HUES64 (cell line): Measurements from ENCODE around the gene GPR171.

Source experiments
- H3K27ac ChIP-seq: 2 replicates; pipeline ENCODE4 v1.7.0; 2013; ENCODE audit warnings: low read depth, low read length, inconsistent platforms
- H3K27me3 ChIP-seq: 2 replicates; pipeline ENCODE4 v1.6.1; 2013; ENCODE audit warnings: mild to moderate bottlenecking, low read length; ENCODE audit not compliant: insufficient read depth
- H3K36me3 ChIP-seq: 2 replicates; pipeline ENCODE4 v1.6.1; 2013; ENCODE audit warnings: mild to moderate bottlenecking, low read length; ENCODE audit not compliant: insufficient read depth
- H3K4me1 ChIP-seq: 2 replicates; pipeline ENCODE4 v1.6.1; 2013; ENCODE audit warnings: mild to moderate bottlenecking, low read length, moderate library complexity; ENCODE audit not compliant: insufficient read depth
- H3K4me3 ChIP-seq: 2 replicates; pipeline ENCODE4 v1.5.1; 2013; ENCODE audit warnings: mild to moderate bottlenecking, low read length, moderate library complexity
- H3K9ac ChIP-seq: 2 replicates; pipeline ENCODE4 v1.6.1; 2013; ENCODE audit warnings: mild to moderate bottlenecking, low read depth, low read length
- H3K9me3 ChIP-seq: 2 replicates; pipeline ENCODE4 v1.6.1; 2013; ENCODE audit warnings: low read depth, low read length; ENCODE audit not compliant: insufficient read depth
- WGBS: fragments of 150-250, 120-280 bp; methylation state at CpG from one replicate; pipeline ENCODE4 v1.1.7; 2013; ENCODE audit warnings: missing lambda C conversion rate; 5-methylcytosine and 5-hydroxymethylcytosine counted together

Gene GPR171

GRCh38 chr3:151152455-151153079 is 50.4 kb downstream of the GPR171 start:
- peaks cover 8% of the 10 kb centered on the region for H3K36me3 ChIP-seq
- no peak overlapping the region for H3K4me3 ChIP-seq
- 100% methylated on average over 4 of the region's 4 CpGs for WGBS

More at GRCh38 chr3:151152455-151153079, 50.4 kb downstream of the GPR171 start:
- no peak overlapping the region for H3K27ac ChIP-seq
- no peaks in the 10 kb centered on the region for H3K9me3 ChIP-seq
- no peak overlapping the region for H3K9ac ChIP-seq
- no peaks in the 10 kb centered on the region for H3K27me3 ChIP-seq
- H3K4me1 ChIP-seq = peaks cover 18% of the 10 kb centered on the region
